NCI-H1105 treated with DMSO at 0.1 percent for 48 hours (cell line): ENCODE results near the gene NAXE.
"Not testable (repeated sequence)": the region's sequence is repeated elsewhere in the genome, so short reads cannot be mapped to it uniquely, and the experiment has no call there.

Experiments
- DNase-seq: peaks from one replicate; lab custom pipeline; 2025; lab: John Stamatoyannopoulos, UW

Gene NAXE

DNA sequence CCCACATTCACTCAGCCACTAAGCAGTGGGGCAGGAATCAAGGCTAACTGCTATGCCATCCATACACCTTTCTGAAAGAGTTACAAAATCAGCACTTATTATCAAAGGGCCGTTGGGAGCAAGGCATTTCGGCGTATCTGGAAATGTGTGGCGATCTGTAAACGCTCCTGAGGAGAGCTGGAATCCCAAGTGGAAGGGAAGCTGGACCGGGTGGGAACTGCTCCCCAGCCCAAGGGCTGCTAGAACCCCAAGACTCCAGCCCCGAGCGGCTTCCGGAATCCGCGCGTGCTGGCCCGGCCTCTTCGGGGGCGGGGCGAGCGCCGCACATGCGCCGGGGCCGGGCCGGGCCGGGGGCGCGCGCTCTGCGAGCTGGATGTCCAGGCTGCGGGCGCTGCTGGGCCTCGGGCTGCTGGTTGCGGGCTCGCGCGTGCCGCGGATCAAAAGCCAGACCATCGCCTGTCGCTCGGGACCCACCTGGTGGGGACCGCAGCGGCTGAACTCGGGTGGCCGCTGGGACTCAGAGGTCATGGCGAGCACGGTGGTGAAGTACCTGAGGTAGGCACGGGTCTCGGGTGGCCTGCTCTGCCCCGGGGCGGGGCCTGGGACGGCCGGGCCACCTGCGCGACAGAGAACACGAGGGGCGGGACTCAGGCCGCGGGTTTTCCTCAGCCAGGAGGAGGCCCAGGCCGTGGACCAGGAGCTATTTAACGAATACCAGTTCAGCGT lies at the start of gene NAXE:
Gene NAXE (plus strand): TSS at position 345 of the 726 bp plus-strand sequence. CDS start 29 bp downstream, at position 374.
- DNase-seq, result peak; percentile 69

GRCh38 chr1:156543066-156543465 lies 48.5 kb upstream of the NAXE start:
- DNase-seq, result no peak

DNA sequence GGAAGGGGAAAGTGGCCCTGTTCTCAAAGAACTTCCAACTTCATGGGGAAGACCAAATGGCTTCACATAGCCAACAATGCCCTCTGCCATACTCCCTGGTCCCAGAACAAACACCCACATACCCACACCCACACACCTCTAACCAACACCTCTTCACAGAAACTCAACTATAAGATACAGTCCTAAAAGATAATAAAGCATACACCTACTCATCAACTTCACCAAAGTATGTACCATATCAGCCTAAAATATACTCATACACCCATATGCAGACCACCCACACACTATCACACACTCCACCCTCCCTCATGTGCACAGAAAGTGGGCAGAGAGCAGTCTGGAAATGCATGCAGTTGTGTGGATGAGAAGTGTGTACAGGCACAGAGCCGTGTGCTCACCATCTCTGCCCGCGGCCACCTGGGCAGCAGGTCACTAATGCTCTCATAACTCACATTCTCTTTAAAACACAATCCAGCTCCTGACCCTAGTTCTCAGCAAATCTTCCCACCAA lies 46.9 kb upstream of the NAXE start:
- DNase-seq, result no peak

DNA sequence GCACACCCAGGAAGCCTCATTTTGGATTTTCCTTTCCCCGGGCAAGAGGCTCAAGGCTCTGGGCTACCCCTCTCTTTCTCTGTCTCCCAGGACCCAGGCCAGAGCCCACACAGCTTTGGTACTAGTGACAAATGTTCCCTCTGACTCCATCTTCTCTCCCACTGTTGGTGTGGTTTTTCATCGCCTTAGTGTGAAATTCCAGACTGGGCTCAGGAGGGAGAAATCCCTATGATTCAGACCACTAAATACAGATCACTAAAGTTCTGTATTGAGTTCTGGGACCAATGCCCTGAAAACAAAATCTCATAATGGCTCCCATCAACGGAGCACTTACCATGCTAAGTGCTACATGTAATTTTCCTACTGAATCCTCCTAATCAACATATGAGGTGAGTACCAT lies 45.3 kb upstream of the NAXE start:
- no peak for DNase-seq

GRCh38 chr1:156547434-156547833 lies 44.1 kb upstream of the NAXE start:
- no peak for DNase-seq

GRCh38 chr1:156547982-156548381 lies 43.6 kb upstream of the NAXE start:
- DNase-seq, result no peak

GRCh38 chr1:156549390-156549789 lies 42.2 kb upstream of the NAXE start:
- DNase-seq, result no peak

- DNase-seq, result no peak
These were observed 41.7 kb upstream of the NAXE start for GRCh38 chr1:156549831-156550230.

DNA sequence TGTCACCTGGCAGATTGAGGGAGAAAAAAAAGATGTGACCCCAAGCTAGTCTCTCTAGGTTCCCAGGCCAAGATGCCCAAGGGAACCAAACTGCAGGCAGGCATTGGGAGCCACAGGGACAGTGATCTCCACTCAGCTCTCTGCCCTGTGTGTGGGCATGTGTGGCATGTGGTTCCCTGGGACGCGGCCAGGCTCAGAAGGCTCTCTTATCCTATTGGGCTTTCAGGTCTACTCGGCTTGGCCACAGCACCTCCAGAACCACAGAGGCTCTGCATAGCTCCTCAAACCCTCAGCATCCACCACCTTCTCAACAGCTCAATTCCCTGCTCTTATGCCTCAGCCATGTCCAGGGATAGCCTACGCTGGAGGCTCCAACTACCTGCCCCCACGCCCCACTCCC lies 41.2 kb upstream of the NAXE start:
- DNase-seq, result no peak

- no peak for DNase-seq
These were observed 40.4 kb upstream of the NAXE start for GRCh38 chr1:156551066-156551643.

DNA sequence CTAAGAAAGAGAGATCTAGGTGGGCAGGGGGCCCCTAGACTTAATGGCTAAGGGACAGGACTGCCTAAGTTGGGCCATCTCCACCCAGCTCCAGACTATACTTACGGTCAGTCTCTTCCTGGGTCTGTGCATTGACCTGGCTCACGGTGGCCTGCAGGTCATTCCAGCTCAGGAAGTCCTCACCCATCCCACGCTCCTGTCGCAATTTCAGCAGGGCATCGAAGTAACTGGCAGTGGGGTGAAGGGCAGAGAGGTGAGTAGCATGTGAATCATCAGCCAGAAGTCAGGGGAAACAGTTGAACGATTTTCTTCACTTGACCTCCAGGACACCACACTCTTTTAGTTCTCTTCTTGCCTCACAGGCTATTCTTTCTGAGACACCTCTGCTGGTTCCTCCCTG lies 39.7 kb upstream of the NAXE start:
- DNase-seq, result no peak

- DNase-seq, result no peak
These were observed 39.1 kb upstream of the NAXE start for GRCh38 chr1:156552518-156552917.

DNA sequence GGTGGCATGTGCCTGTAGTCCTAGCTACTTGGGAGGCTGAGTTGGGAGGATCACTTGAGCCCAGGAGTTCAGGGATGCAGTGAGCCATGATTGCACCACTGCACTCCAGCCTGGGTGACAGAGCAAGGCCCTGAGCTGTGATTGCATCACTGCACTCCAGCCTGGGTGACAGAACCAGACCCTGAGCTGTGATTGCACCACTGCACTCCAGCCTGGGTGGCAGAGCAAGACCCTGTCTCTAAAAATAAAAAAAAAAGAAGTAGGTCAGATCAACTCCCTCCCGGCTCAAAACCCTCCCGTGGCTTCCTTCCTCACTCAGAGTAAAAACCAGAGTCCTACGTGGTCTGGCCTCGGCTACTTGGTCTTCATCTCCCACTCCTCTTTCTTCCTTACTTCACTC lies 38.6 kb upstream of the NAXE start:
- DNase-seq, result not testable (repeated sequence)

GRCh38 chr1:156553860-156554485 lies 37.6 kb upstream of the NAXE start:
- DNase-seq, result no peak

- DNase-seq, result no peak
These were observed 36.6 kb upstream of the NAXE start for GRCh38 chr1:156554971-156555370.

GRCh38 chr1:156555715-156556114 lies 35.9 kb upstream of the NAXE start:
- DNase-seq, result no peak

- no peak for DNase-seq
These were observed 35.2 kb upstream of the NAXE start for GRCh38 chr1:156556354-156556753.

DNA sequence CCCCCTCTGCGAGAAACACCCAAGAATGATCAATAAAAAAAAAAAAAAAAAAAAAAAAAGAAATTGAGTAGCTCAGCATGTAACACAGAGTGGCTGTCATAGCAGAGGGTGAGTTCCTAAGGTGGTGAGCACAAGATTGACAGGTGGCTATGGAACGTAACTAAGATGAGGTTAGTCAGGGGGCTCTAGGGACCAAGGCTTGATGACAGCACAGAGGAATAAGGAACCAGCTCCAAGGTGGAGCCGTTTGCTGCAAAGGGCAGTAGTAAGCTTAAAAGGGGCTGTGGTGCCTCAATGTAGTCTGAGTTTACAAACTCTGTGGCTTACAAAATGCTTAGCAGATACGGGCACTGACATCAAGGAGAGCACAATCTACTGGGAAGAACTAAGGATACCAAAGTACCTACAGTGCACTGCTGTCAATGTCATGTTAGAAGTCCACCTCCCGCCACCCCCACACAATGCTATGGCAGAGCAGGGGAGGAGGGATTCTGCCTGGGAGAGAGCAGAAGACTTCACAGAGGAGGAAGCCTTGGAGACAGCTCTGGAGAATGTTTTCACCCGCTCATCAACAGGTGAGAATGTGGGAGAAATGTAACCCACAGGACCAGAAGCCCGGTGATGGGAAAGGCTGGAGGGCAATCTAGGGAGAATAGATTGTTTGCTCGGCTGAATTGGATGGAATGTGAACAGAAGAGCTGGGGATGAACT lies 32.3 kb upstream of the NAXE start:
- DNase-seq, result no peak

DNA sequence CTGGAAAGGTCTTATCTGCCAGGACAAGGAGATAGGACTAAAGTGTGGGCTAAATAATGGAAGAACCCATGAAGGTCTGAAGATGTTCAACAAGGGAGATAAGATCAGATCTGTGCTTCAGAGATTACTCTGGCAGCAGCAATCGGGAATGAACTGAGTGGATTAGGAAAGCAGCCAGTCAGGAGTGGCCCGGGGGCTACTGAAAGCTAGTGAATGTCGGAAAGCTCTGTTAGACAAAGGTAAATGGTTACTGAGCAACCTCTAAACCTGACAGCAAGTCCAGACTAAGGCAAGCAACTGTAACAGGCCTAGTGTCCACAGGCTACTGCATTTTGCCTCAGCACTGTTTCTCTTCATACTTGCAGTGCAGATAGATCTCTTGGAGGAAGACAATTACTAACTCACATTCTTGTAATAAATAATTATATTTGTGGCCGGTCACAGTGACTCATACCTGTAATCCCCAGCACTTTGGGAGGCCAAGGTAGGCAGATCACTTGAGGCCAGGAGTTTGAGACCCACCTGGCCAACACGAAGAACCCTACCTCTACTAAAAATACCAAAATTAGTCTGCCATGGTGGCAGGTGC lies 31.7 kb upstream of the NAXE start:
- DNase-seq, result no peak

DNA sequence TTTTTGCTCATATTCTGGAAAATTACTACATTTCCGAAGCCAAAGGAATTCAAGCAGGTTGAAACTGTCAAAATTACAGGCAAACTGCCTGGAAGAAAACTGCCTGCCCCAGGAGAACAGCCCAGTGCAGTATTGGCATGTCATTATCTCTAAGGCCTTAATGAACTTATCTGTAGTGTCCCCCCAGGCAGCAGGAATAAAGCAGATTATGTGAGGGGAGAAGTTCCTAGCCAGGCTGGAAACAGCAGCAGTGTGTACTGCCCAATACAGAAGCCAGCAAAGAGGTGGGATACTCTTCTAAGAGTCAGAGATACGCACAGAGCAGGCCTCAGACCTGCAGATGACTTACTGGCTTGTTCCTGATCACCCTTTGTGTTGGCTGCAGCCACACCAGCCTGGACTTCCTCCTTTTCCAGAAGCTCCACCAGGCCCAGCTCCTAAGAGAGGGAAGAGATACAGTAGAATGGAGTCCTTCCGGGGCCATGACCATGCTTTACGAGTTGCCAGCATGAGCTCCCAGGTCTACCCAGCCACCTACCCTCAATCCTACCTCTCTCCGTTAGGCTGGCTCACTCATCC lies 30.9 kb upstream of the NAXE start:
- no peak for DNase-seq

- no peak for DNase-seq
These were observed 26.1 kb upstream of the NAXE start for GRCh38 chr1:156565519-156565918.

GRCh38 chr1:156566436-156566835 lies 25.1 kb upstream of the NAXE start:
- DNase-seq, result no peak
